Retinal pigment epithelial cell (primary cell): ENCODE data around the gene VWC2.

ENCODE experiments used
- DNase-seq: peaks from one replicate; pipeline ENCODE4 v3.0.0-alpha.2; 2010; ENCODE audit warnings: low read depth
- H3K4me3 ChIP-seq: 2 replicates; pipeline ENCODE4 v1.5.1; 2011; ENCODE audit warnings: mild to moderate bottlenecking, low read length, control low read depth, moderate library complexity
- CTCF ChIP-seq: conservative IDR thresholded peaks from 2 replicates; pipeline ENCODE4 v1.5.1; 2011; ENCODE audit warnings: low read depth, low read length, control low read depth, inconsistent platforms

VWC2 gene

GRCh38 chr7:49797987-49798660 is 24.7 kb downstream of the VWC2 start:
- TF ChIP-seq CTCF: no peak
- H3K4me3 ChIP-seq: no peak overlapping the region
- no peak for DNase-seq

- no peak for TF ChIP-seq CTCF
- DNase-seq: no peak
- no peak overlapping the region for H3K4me3 ChIP-seq
Measured at GRCh38 chr7:49800031-49800430, 26.6 kb downstream of the VWC2 start.

GRCh38 chr7:49802600-49802999 is 29.2 kb downstream of the VWC2 start:
- no peak for TF ChIP-seq CTCF
- DNase-seq: no peak

GRCh38 chr7:49803812-49804211 is 30.4 kb downstream of the VWC2 start:
- DNase-seq: no peak
- no peak for TF ChIP-seq CTCF
- H3K4me3 ChIP-seq: no peak overlapping the region

More at GRCh38 chr7:49802600-49802999, 29.2 kb downstream of the VWC2 start:
- no peak overlapping the region for H3K4me3 ChIP-seq

- no peak for TF ChIP-seq CTCF
- H3K4me3 ChIP-seq: no peak overlapping the region
- no peak for DNase-seq
Measured at GRCh38 chr7:49805371-49806007, 32.1 kb downstream of the VWC2 start.

GRCh38 chr7:49812534-49812933 is 39.1 kb downstream of the VWC2 start:
- no peak for DNase-seq
- no peak for TF ChIP-seq CTCF

GRCh38 chr7:49817279-49817678 is 43.8 kb downstream of the VWC2 start:
- no peak overlapping the region for H3K4me3 ChIP-seq
- no peak for TF ChIP-seq CTCF
- DNase-seq: no peak

More at GRCh38 chr7:49812534-49812933, 39.1 kb downstream of the VWC2 start:
- no peak overlapping the region for H3K4me3 ChIP-seq
